Thoracic aorta (tissue), 2 donors: Measurements from ENCODE around the gene TIPARP. TPM values are rescaled to one million over a fixed set of nuclear protein-coding genes. Genes with fewer than 3 reads are reported as not detected.

ENCODE experiments used
- ATAC-seq: fragments of 150-250 bp; one replicate; pipeline ENCODE4 v1.8.0; 2017; ENCODE audit warnings: low read depth; ENCODE audit not compliant: insufficient number of reproducible peaks, low FRiP score
- DNase-seq: peaks from one replicate; pipeline ENCODE4 v3.0.0-alpha.2; 2020; ENCODE audit warnings: low spot score
- H3K27ac ChIP-seq, 2 donors: fragments of 200-600 bp; sonication (generic); 1 replicate in 1 of 2; 2 replicates in 1 of 2; pipeline ENCODE4 v1.5.1; 2016; ENCODE audit warnings: mild to moderate bottlenecking in 2 of 2, moderate library complexity in 2 of 2
- H3K27me3 ChIP-seq: fragments of 200-600 bp; sonication (generic); replicated peaks from 2 replicates; pipeline ENCODE4 v1.6.0; 2016; ENCODE audit warnings: mild to moderate bottlenecking; ENCODE audit not compliant: insufficient read depth
- H3K36me3 ChIP-seq: fragments of 200-600 bp; sonication (generic); one replicate; pipeline ENCODE4 v1.5.1; 2016
- H3K4me1 ChIP-seq, 2 donors: fragments of 200-600 bp; sonication (generic); 1 replicate in 1 of 2; 2 replicates in 1 of 2; pipeline versions ENCODE4 v1.5.1 to v1.6.0; 2016; ENCODE audit warnings: low read depth in 2 of 2, mild to moderate bottlenecking in 1 of 2; ENCODE audit not compliant: control insufficient read depth in 1 of 2
- H3K4me3 ChIP-seq: fragments of 200-600 bp; sonication (generic); 2 replicates; pipeline ENCODE4 v1.5.1; 2016; ENCODE audit warnings: mild to moderate bottlenecking
- H3K9me3 ChIP-seq: fragments of 200-600 bp; sonication (generic); 2 replicates; pipeline ENCODE4 v1.5.1; 2016
- CTCF ChIP-seq: fragments of 200-600 bp; sonication (generic); IDR thresholded peaks from one replicate; pipeline ENCODE4 v1.5.1; 2019; ENCODE audit warnings: antibody characterized with exemption
- total RNA-seq, 2 donors: library from RNA; depleted of rRNA; stranded (reverse); fragments of >200 nt; gene quantifications; one replicate each; pipeline versions ENCODE4 v1.1.0 to v1.2.3, GENCODE V29; 2016

The TIPARP gene
- total RNA-seq, 2 donors from 2014 or later, result 19.8 to 77.2 TPM

GRCh38 chr3:156668073-156668763 lies 6.2 kb upstream of the TIPARP start:
- Histone ChIP-seq H3K27ac (no peak overlapping the region), H3K4me3 (no peak overlapping the region), H3K4me1 (peaks cover 11 to 18% of the 10 kb centered on the region in 2 donors), H3K27me3 (no peaks in the 10 kb centered on the region), H3K36me3 (no peaks in the 10 kb centered on the region), H3K9me3 (no peaks in the 10 kb centered on the region)
- no peak for TF ChIP-seq CTCF
- DNase-seq (no peak), ATAC-seq (no peak)

DNA sequence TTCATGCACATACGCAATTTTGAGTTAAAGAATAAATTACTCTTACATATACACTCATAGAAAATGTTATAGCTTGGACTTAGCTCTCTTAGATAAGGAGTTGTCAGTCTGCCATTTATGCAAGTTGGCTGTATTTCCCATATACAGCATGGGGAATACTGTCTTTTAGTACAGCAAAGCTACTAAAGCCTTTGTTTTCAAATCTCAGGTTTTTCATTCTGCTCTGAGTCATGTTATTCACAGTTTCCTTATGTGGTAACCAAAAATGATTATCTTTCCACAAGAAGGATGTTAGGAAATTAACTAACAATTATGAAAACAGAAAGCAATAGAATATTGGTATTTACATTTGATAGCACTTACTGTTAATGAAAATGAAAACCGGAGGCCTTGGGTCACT lies 4.3 kb upstream of the TIPARP start:
- H3K9me3 ChIP-seq, result no peaks in the 10 kb centered on the region
- ATAC-seq (no peak), DNase-seq (no peak)
- no peaks in the 10 kb centered on the region for H3K27me3 ChIP-seq
- H3K27ac ChIP-seq, result no peak overlapping the region
- H3K36me3 ChIP-seq, result no peaks in the 10 kb centered on the region
- peaks cover 4 to 5% of the 10 kb centered on the region in 2 donors for H3K4me1 ChIP-seq
- TF ChIP-seq CTCF, result no peak
- H3K4me3 ChIP-seq, result no peak overlapping the region

DNA sequence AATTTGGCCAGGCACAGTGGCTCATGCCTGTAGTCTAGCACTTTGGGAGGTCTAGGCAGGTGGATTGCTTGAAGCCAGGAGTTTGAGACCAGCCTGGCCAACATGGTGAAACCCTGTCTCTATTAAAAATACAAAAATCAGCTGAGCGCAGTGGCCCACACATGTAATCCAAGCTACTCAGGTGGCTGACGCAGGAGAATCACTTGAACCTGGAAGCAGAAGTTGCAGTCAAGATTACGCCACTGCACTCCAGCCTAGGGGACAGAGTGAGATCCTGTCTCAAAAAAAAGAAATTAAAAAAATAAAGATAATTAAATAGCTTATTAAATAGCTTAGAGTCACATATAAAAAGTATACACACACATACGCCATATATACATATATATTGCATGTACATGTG lies 3.7 kb upstream of the TIPARP start:
- DNase-seq (no peak), ATAC-seq (no peak)
- H3K36me3 ChIP-seq, result no peaks in the 10 kb centered on the region
- H3K4me1 ChIP-seq, result no peaks in the 10 kb centered on the region
- no peak overlapping the region for H3K4me3 ChIP-seq
- H3K27ac ChIP-seq, result no peak overlapping the region
- no peaks in the 10 kb centered on the region for H3K27me3 ChIP-seq
- no peak for TF ChIP-seq CTCF
- H3K9me3 ChIP-seq, result no peaks in the 10 kb centered on the region

- Histone ChIP-seq H3K9me3 (no peaks in the 10 kb centered on the region), H3K27ac (peak overlapping the region; percentile 60 to 98), H3K36me3 (peaks cover 6% of the 10 kb centered on the region), H3K4me3 (peak overlapping the region; percentile 95), H3K27me3 (no peaks in the 10 kb centered on the region), H3K4me1 (peaks cover 12 to 26% of the 10 kb centered on the region in 2 donors)
- TF ChIP-seq CTCF, result no peak
- peak; percentile 2 for ATAC-seq
- DNase-seq, result no peak
Measured at GRCh38 chr3:156673732-156674045, 701 bp upstream of the TIPARP start.

GRCh38 chr3:156674911-156675829 lies 780 bp downstream of the TIPARP start:
- no peaks in the 10 kb centered on the region for H3K27me3 ChIP-seq
- H3K27ac ChIP-seq, result peak overlapping the region; percentile 91 to 98
- H3K4me3 ChIP-seq, result peak overlapping the region; percentile 95
- ATAC-seq (no peak), DNase-seq (peak; percentile 33)
- peaks cover 10% of the 10 kb centered on the region for H3K36me3 ChIP-seq
- peak; percentile 35 for TF ChIP-seq CTCF
- no peaks in the 10 kb centered on the region for H3K9me3 ChIP-seq
- H3K4me1 ChIP-seq, result peaks cover 18 to 39% of the 10 kb centered on the region in 2 donors
